HepG2 (cell line): Measurements from ENCODE around the gene ECM1. TPM values are rescaled to one million over a fixed set of nuclear protein-coding genes. Genes with fewer than 3 reads are reported as not detected.
A peak's percentile ranks its signal among the peaks of the same experiment; 100 is the strongest.

Experiments
- ATAC-seq: fragments of 200-7000 bp; cut with Tn5 transposase; 3 replicates; pipeline ENCODE4 v1.9.1; 2020; ENCODE audit warnings: mild to moderate bottlenecking, moderate library complexity
- BruUV-seq: library from RNA; stranded (reverse); fragments of 400-500 nt; replicated peaks from 2 replicates; lab custom pipeline; 2021; lab: Mats Ljungman, UMichigan
- CTCF ChIA-PET: fragments of 300-600 bp; formaldehyde crosslinking; extraction: SDS; loops from one replicate; lab custom pipeline; 2021; ENCODE audit warnings: low total read pairs, inconsistent platforms, low intra/inter-chr PET ratio; lab: Yijun Ruan, JAX
- POLR2A ChIA-PET: fragments of 350-600 bp; sonication (Branson Sonifier 250); formaldehyde crosslinking; loops from one replicate; lab custom pipeline; 2020; ENCODE audit warnings: antibody characterized with exemption, inconsistent platforms; lab: Yijun Ruan, JAX
- DNase-seq: peaks from one replicate; pipeline ENCODE4 v3.0.0-alpha.2; 2015; ENCODE audit warnings: low spot score
- FAIRE-seq: peaks from 3 replicates; lab custom pipeline; 2011; peaks lifted over from hg19 to GRCh38; lab: Jason Lieb, UNC
- H2AFZ ChIP-seq: one replicate; pipeline ENCODE4 v1.6.1; 2011; ENCODE audit warnings: low read length, inconsistent platforms
- H3K27ac ChIP-seq: fragments of 300-600 bp; 3 replicates; pipeline ENCODE4 v1.8.0; 2011; ENCODE audit warnings: mixed run types, mild to moderate bottlenecking, mixed read lengths, low read length, inconsistent platforms; ENCODE audit not compliant: insufficient read depth; ENCODE audit errors: extremely low read length
- H3K27me3 ChIP-seq, 2 experiments: fragments of 200-600 bp in 1 of 2; 2 replicates in 1 of 2; 3 replicates in 1 of 2; pipeline versions ENCODE4 v1.6.0 to v1.8.0; 2011; ENCODE audit warnings: low read length in 2 of 2, mild to moderate bottlenecking in 2 of 2, moderate library complexity in 2 of 2, inconsistent platforms in 1 of 2; ENCODE audit not compliant: insufficient read depth in 2 of 2, control insufficient read depth in 1 of 2
- H3K36me3 ChIP-seq, 2 experiments: fragments of 200-600 bp in 1 of 2; replicated peaks in 1 of 2; 2 replicates in 1 of 2; 3 replicates in 1 of 2; pipeline versions ENCODE4 v1.5.1 to v1.8.0; 2011; ENCODE audit warnings: low read length in 2 of 2, inconsistent platforms in 1 of 2; ENCODE audit not compliant: insufficient read depth in 2 of 2, control insufficient read depth in 1 of 2
- H3K4me1 ChIP-seq: 2 replicates; pipeline ENCODE4 v1.5.1; 2012; ENCODE audit warnings: low read length, inconsistent platforms; ENCODE audit not compliant: insufficient read depth
- H3K4me2 ChIP-seq: 2 replicates; pipeline ENCODE4 v1.6.0; 2011; ENCODE audit warnings: low read depth, low read length, inconsistent platforms
- H3K4me3 ChIP-seq, 3 experiments: fragments of 200-600 bp in 1 of 3; sonication (generic), shearing (Covaris generic) in 1 of 3; replicated peaks in 1 of 3; 2 replicates each; pipeline ENCODE4 v1.5.1; 2011 to 2016; ENCODE audit warnings: low read length in 3 of 3, inconsistent platforms in 2 of 3, low read depth in 2 of 3, mild to moderate bottlenecking in 2 of 3, control low read depth in 1 of 3, mixed read lengths in 1 of 3; ENCODE audit not compliant: insufficient read depth in 1 of 3
- H3K79me2 ChIP-seq: one replicate; pipeline ENCODE4 v1.6.1; 2011; ENCODE audit warnings: low read length, inconsistent platforms; ENCODE audit not compliant: insufficient read depth
- H3K9ac ChIP-seq: 2 replicates; pipeline ENCODE4 v1.6.0; 2011; ENCODE audit warnings: mild to moderate bottlenecking, low read depth, low read length, inconsistent platforms; ENCODE audit not compliant: insufficient read depth
- H3K9me3 ChIP-seq: 2 replicates; pipeline ENCODE4 v1.5.1; 2012; ENCODE audit warnings: mild to moderate bottlenecking, low read length
- H4K20me1 ChIP-seq: 2 replicates; pipeline ENCODE4 v1.6.0; 2011; ENCODE audit warnings: inconsistent platforms, mild to moderate bottlenecking, low read length, moderate library complexity; ENCODE audit not compliant: insufficient read depth
- MAFK ChIP-seq, 2 experiments: IDR thresholded peaks in 1 of 2; conservative IDR thresholded peaks in 1 of 2; 2 replicates each; pipeline ENCODE4 v1.6.1; 2011; ENCODE audit warnings: improper control_type of control experiment in 2 of 2, low read length in 2 of 2
- MTERF4 ChIP-seq: sonication (generic); formaldehyde crosslinking; IDR thresholded peaks from 2 replicates; pipeline ENCODE4 v1.8.0; 2023; ENCODE audit warnings: mild to moderate bottlenecking, missing genetic modification reagents
- NFE2L2 ChIP-seq: fragments of 150-350 bp; IDR thresholded peaks from 2 replicates; pipeline ENCODE4 v1.6.1; 2014; ENCODE audit warnings: low read length
- ONECUT2 ChIP-seq: sonication (generic); formaldehyde crosslinking; IDR thresholded peaks from 2 replicates; pipeline ENCODE4 v1.4.0; 2020; ENCODE audit warnings: missing genetic modification reagents
- SIX1 ChIP-seq: sonication (generic); formaldehyde crosslinking; IDR thresholded peaks from 2 replicates; pipeline ENCODE4 v1.4.0; 2020; ENCODE audit warnings: missing genetic modification reagents, borderline replicate concordance
- SMYD3 ChIP-seq: sonication (generic); formaldehyde crosslinking; IDR thresholded peaks from 2 replicates; pipeline ENCODE4 v1.8.1; 2023; ENCODE audit warnings: mild to moderate bottlenecking, missing genetic modification reagents
- SP1 ChIP-seq, 2 experiments: fragments of 450-650 bp in 1 of 2; sonication (generic) in 1 of 2; formaldehyde crosslinking in 1 of 2; IDR thresholded peaks; 2 replicates each; pipeline versions ENCODE4 v1.4.0 to v1.6.1; 2016 to 2020; ENCODE audit warnings: missing genetic modification reagents in 1 of 2
- ZFP37 ChIP-seq: sonication (generic); formaldehyde crosslinking; IDR thresholded peaks from 2 replicates; pipeline ENCODE4 v1.4.0; 2020; ENCODE audit warnings: missing genetic modification reagents, borderline replicate concordance
- ZKSCAN1 ChIP-seq: fragments of 150-350 bp; IDR thresholded peaks from 2 replicates; pipeline ENCODE4 v1.6.1; 2014; ENCODE audit warnings: low read length
- ZMYM3 ChIP-seq: sonication (generic); formaldehyde crosslinking; IDR thresholded peaks from 2 replicates; pipeline ENCODE4 v1.5.1; 2020; ENCODE audit warnings: mild to moderate bottlenecking, missing genetic modification reagents
- ZNF12 ChIP-seq: sonication (generic); formaldehyde crosslinking; IDR thresholded peaks from 2 replicates; pipeline ENCODE4 v1.5.0; 2020; ENCODE audit warnings: missing genetic modification reagents
- ZNF180 ChIP-seq: sonication (generic); formaldehyde crosslinking; IDR thresholded peaks from 2 replicates; pipeline ENCODE4 v1.4.0; 2020; ENCODE audit warnings: low read depth, missing genetic modification reagents, borderline replicate concordance
- ZNF20 ChIP-seq: sonication (generic); formaldehyde crosslinking; IDR thresholded peaks from 2 replicates; pipeline ENCODE4 v1.4.0; 2020; ENCODE audit warnings: mild to moderate bottlenecking, moderate library complexity, missing genetic modification reagents
- ZNF235 ChIP-seq: sonication (generic); formaldehyde crosslinking; IDR thresholded peaks from 2 replicates; pipeline ENCODE4 v1.8.1; 2023; ENCODE audit warnings: mild to moderate bottlenecking, missing genetic modification reagents, borderline replicate concordance
- ZNF333 ChIP-seq: sonication (generic); formaldehyde crosslinking; IDR thresholded peaks from 2 replicates; pipeline ENCODE4 v1.4.0; 2020; ENCODE audit warnings: mild to moderate bottlenecking, missing genetic modification reagents, borderline replicate concordance
- WGBS: methylation state at CpG from one replicate; pipeline ENCODE4 v1.1.6; 2017; ENCODE audit warnings: low lambda C conversion rate; 5-methylcytosine and 5-hydroxymethylcytosine counted together
- in situ Hi-C: cut with HindIII; loops from 2 replicates; pipeline ENCODE4 v1.10.0; 2017; ENCODE audit warnings: low pct_unique_long_range_greater_than_20kb; ENCODE audit not compliant: extremely low pct_ligation_motif_present
- intact Hi-C: fragments of 100-400 bp; cut with micrococcal nuclease; formaldehyde crosslinking; loops from one replicate; pipeline ENCODE4 v1.10.0; 2022; ENCODE audit not compliant: unreplicated experiment
- polyA plus RNA-seq, 8 experiments: library from polyadenylated mRNA; depleted of rRNA in 3 of 8; stranded (reverse) in 7 of 8; unstranded in 1 of 8; fragments of >200 nt; fragmentation: Illumina TruSeq in 4 of 8; extraction: Trizol in 4 of 8; gene quantifications; 2 replicates each; pipeline versions ENCODE4 v1.2.1 to v1.2.3, GENCODE V29; 2011 to 2016; ENCODE audit warnings: low read depth in 4 of 8, missing spikeins in 1 of 8, mixed read lengths in 1 of 8; ENCODE audit not compliant: insufficient read depth in 1 of 8
- total RNA-seq, 5 experiments: library from RNA; depleted of rRNA; stranded (reverse); fragments of >200 nt; fragmentation: Illumina TruSeq; extraction: Trizol; gene quantifications; 2 replicates each; pipeline ENCODE4 v1.2.3, GENCODE V29; 2016; ENCODE audit warnings: low read depth in 1 of 5
- TF ChIP-seq, protein P1 (sequence below): sonication (generic); formaldehyde crosslinking; IDR thresholded peaks from 2 replicates; pipeline ENCODE4 v1.4.0; 2020; ENCODE audit warnings: missing genetic modification reagents, mild to moderate bottlenecking, borderline replicate concordance

ECM1 gene
- total and polyA plus RNA-seq, 2 of the 13 experiments (the other 11 are each of a cell fraction or from before 2014, with no cell fraction given), result 0.42 to 1.0 TPM

DNA sequence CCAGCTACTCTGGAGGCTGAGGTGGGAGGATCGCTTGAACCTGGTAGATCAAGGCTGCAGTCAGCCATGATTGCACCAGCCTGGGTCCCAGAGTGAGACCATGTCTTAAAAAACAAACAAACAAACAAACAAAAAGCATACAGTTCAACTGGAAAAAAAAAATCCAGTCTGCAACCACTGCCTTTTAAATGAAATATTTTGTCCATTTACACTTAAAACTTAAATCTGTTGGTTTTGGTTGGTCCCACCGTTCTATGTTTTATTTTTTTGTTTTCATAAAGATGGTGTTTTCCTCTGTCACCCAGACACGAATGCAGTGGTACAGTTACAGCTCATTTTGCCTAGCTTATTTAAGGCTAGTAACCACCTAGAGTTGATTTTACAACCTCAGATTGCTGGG lies 17.4 kb downstream of the ECM1 start (continued):
- TF ChIP-seq ONECUT2 (CRISPR knock-in tag), result no peak
- TF ChIP-seq MTERF4 (CRISPR knock-in tag), result no peak
- TF ChIP-seq NFE2L2, result no peak

DNA sequence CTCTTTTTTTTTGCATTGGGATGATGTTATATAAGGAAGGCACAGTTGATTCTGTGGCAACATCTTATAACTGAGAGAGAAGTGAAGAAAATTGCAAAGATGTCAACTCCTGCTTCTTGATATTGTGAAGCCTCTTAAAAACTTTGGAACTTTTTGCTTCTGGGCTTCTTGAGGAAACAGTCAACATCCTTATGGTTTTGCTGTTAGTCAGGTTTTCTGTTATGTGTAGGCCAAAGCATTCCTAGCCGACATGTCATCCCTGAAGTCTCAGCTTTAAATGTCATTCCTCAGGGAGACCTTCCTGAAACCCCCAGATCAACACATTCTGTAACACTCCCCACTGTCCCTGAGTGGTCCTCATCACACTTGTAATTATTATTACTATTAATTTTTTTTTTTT lies 20.3 kb downstream of the ECM1 start:
- ChIA-PET CTCF (no interaction called here), POLR2A (interaction anchor here (1.9 kb wide), 1 partner anchor 12 kb away, joined by 10 read pairs; the partner anchor contains the start of gene FALEC)
- Histone ChIP-seq H4K20me1 (no peaks in the 10 kb centered on the region), H3K27ac (no peak overlapping the region), H3K4me1 (peaks cover 44% of the 10 kb centered on the region), H3K79me2 (no peaks in the 10 kb centered on the region), H2AFZ (no peak overlapping the region), H3K9ac (no peak overlapping the region), H3K36me3 (no peaks in the 10 kb centered on the region), H3K4me2 (peak overlapping the region; percentile 70; the same call in 1 of the 2 replicates), H3K4me3 (no peak overlapping the region), H3K27me3 (no peaks in the 10 kb centered on the region), H3K9me3 (no peaks in the 10 kb centered on the region)
- intact Hi-C loops, result no loop called here
- FAIRE-seq (no peak), ATAC-seq (no peak), DNase-seq (no peak)
- in situ Hi-C loops, result no loop called here
- no TSS peak for BruUV-seq
- TF ChIP-seq ZNF12, result no peak
- no peak for TF ChIP-seq ZNF235 (CRISPR knock-in tag)
- no peak for TF ChIP-seq ZNF180
- no peak for TF ChIP-seq SP1 (IDR thresholded peaks at IDR 0.05)
- TF ChIP-seq SP1 (CRISPR knock-in tag; IDR thresholded peaks at IDR 0.05), result no peak
- TF ChIP-seq SIX1 (CRISPR knock-in tag), result no peak
- TF ChIP-seq MAFK (conservative IDR thresholded peaks at IDR 0.05 in 1 of 2, IDR thresholded peaks at IDR 0.05 in 1 of 2; ENCODE audit: low read length in 2 of 2), result no peak
- TF ChIP-seq ZFP37 (CRISPR knock-in tag), result no peak
- TF ChIP-seq SMYD3 (CRISPR knock-in tag), result no peak
- TF ChIP-seq ZNF333 (CRISPR knock-in tag), result no peak
- TF ChIP-seq, protein P1, sequence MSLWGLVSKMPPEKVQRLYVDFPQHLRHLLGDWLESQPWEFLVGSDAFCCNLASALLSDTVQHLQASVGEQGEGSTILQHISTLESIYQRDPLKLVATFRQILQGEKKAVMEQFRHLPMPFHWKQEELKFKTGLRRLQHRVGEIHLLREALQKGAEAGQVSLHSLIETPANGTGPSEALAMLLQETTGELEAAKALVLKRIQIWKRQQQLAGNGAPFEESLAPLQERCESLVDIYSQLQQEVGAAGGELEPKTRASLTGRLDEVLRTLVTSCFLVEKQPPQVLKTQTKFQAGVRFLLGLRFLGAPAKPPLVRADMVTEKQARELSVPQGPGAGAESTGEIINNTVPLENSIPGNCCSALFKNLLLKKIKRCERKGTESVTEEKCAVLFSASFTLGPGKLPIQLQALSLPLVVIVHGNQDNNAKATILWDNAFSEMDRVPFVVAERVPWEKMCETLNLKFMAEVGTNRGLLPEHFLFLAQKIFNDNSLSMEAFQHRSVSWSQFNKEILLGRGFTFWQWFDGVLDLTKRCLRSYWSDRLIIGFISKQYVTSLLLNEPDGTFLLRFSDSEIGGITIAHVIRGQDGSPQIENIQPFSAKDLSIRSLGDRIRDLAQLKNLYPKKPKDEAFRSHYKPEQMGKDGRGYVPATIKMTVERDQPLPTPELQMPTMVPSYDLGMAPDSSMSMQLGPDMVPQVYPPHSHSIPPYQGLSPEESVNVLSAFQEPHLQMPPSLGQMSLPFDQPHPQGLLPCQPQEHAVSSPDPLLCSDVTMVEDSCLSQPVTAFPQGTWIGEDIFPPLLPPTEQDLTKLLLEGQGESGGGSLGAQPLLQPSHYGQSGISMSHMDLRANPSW (CRISPR knock-in tag), result no peak
- TF ChIP-seq ZNF20 (CRISPR knock-in tag), result no peak
- TF ChIP-seq ZKSCAN1, result no peak
- TF ChIP-seq ZMYM3 (CRISPR knock-in tag), result no peak
- WGBS, result 79% methylated on average over 1 of the region's 1 CpG
